HCT116 (cell line): ENCODE data around the gene PFDN5.

Source experiments
- CEBPB ChIP-seq: IDR thresholded peaks from 2 replicates; pipeline ENCODE4 v1.6.1; 2012; ENCODE audit warnings: low read depth
- CTCF ChIP-seq, 3 experiments: fragments of 200-600 bp in 1 of 3; sonication (generic) in 1 of 3; IDR thresholded peaks in 2 of 3; conservative IDR thresholded peaks in 1 of 3; 2 replicates each; pipeline ENCODE4 v1.5.1; 2012 to 2017; ENCODE audit warnings: low read depth in 2 of 3, low read length in 2 of 3, antibody characterized with exemption in 1 of 3, borderline replicate concordance in 1 of 3, control low read depth in 1 of 3, mild to moderate bottlenecking in 1 of 3, mixed read lengths in 1 of 3, mixed run types in 1 of 3, moderate library complexity in 1 of 3; ENCODE audit not compliant: insufficient read depth in 1 of 3
- EGR1 ChIP-seq: IDR thresholded peaks from 2 replicates; pipeline ENCODE4 v1.6.1; 2012; ENCODE audit warnings: low read depth
- EZH2 ChIP-seq: fragments of 200-600 bp; sonication (generic); IDR thresholded peaks from 2 replicates; pipeline ENCODE4 v1.6.1; 2017; ENCODE audit warnings: antibody characterized with exemption, mixed run types
- EZH2phosphoT487 ChIP-seq: fragments of 200-600 bp; IDR thresholded peaks from 2 replicates; pipeline ENCODE4 v1.6.1; 2018; ENCODE audit warnings: antibody characterized with exemption, borderline replicate concordance
- MAX ChIP-seq: IDR thresholded peaks from 2 replicates; pipeline ENCODE4 v1.6.1; 2012
- POLR2A ChIP-seq: IDR thresholded peaks from 2 replicates; pipeline ENCODE4 v1.7.0; 2011; ENCODE audit warnings: borderline replicate concordance; ENCODE audit not compliant: insufficient read depth, insufficient read length; ENCODE audit errors: extremely low read depth
- RAD21 ChIP-seq: IDR thresholded peaks from 2 replicates; pipeline ENCODE4 v1.6.1; 2012; ENCODE audit warnings: low read depth, mild to moderate bottlenecking
- REST ChIP-seq: IDR thresholded peaks from 2 replicates; pipeline ENCODE4 v1.6.1; 2012; ENCODE audit warnings: low read depth
- SIN3A ChIP-seq: IDR thresholded peaks from 2 replicates; pipeline ENCODE4 v1.6.1; 2012; ENCODE audit warnings: low read depth
- SP1 ChIP-seq: IDR thresholded peaks from 2 replicates; pipeline ENCODE4 v1.6.1; 2012; ENCODE audit warnings: low read depth
- ZBTB33 ChIP-seq: IDR thresholded peaks from 2 replicates; pipeline ENCODE4 v1.6.1; 2011; ENCODE audit warnings: mild to moderate bottlenecking, low read length, moderate library complexity; ENCODE audit not compliant: insufficient replicate concordance; ENCODE audit errors: extremely low read depth
- ZNF274 ChIP-seq: fragments of 200-500 bp; sonication (Bioruptor generic); IDR thresholded peaks from 2 replicates; pipeline ENCODE4 v1.6.1; 2014; ENCODE audit warnings: mild to moderate bottlenecking, low read depth, low read length, inconsistent platforms

- TF ChIP-seq EZH2, result no peak
- no peak for TF ChIP-seq REST
- TF ChIP-seq CTCF (IDR thresholded peaks at IDR 0.05 in 2 of 3, conservative IDR thresholded peaks at IDR 0.05 in 1 of 3; ENCODE audit: borderline replicate concordance in 1 of 3, insufficient read depth in 1 of 3, low read depth in 2 of 3, low read length in 2 of 3), result no peak
- TF ChIP-seq POLR2A, result no peak
- no peak for TF ChIP-seq CEBPB
- TF ChIP-seq MAX, result no peak
- no peak for TF ChIP-seq ZBTB33
- no peak for TF ChIP-seq ZNF274
- TF ChIP-seq EZH2phosphoT487, result no peak
- TF ChIP-seq SIN3A, result no peak
- no peak for TF ChIP-seq SP1
- TF ChIP-seq RAD21, result no peak
- TF ChIP-seq EGR1, result no peak
Measured at GRCh38 chr12:53332744-53333143, 37.4 kb downstream of the PFDN5 start.
